ENCODE measurements around the gene AMZ1. TPM values are rescaled to one million over a fixed set of nuclear protein-coding genes. Genes with fewer than 3 reads are reported as not detected.

Gene AMZ1
- total and polyA plus RNA-seq, 7 donors = under 0.01 to 1.4 (median 0.28) TPM; not detected in 3

DNA sequence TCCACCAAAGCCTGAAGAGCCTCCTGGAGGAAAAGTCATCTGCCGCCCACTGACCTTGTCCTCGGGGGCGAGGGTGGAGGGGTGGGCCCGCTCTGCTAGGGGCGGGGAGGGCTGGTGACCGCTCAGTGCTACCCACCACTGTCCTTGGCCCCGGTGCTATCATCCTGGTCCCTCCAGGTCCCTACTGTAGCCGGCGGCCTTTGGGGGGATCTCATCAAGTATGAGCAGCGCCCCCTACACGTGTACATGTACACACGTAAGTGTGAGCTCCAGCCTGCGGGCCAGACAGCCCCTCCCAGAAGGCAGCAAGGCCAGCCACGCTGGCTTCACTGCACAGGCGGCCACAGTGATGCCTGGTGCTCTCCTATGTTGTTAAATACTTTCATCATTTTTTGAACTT lies 36.7 kb upstream of the AMZ1 start:
- DNase-seq = no peak
- Histone ChIP-seq H3K9me3 (no peaks in the 10 kb centered on the region), H3K4me3 (no peak overlapping the region), H3K27me3 (no peaks in the 10 kb centered on the region), H3K27ac (no peak overlapping the region), H3K4me1 (no peaks in the 10 kb centered on the region), H3K36me3 (peaks cover 0 to 37% (median 25%) of the 10 kb centered on the region in 4 donors)
- no peak for TF ChIP-seq EP300 (IDR thresholded peaks at IDR 0.05)
- no peak for TF ChIP-seq POLR2AphosphoS5 (IDR thresholded peaks at IDR 0.05)
- no peak for TF ChIP-seq CTCF (IDR thresholded peaks at IDR 0.05)
- TF ChIP-seq POLR2A (IDR thresholded peaks at IDR 0.05) = no peak
- intact Hi-C loops (cut with DNase I) = no loop called here
- 79 to 89% methylated on average over 15 of the region's 15 CpGs for WGBS, 2 donors

GRCh38 chr7:2651847-2652735 lies 35.9 kb upstream of the AMZ1 start:
- DNase-seq = no peak
- H3K27me3 ChIP-seq = no peaks in the 10 kb centered on the region
- WGBS, 2 donors = 90 to 93% methylated on average over 28 of the region's 28 CpGs
- no peak overlapping the region for H3K27ac ChIP-seq
- no peaks in the 10 kb centered on the region for H3K9me3 ChIP-seq
- no peaks in the 10 kb centered on the region for H3K4me1 ChIP-seq
- H3K4me3 ChIP-seq = no peak overlapping the region
- TF ChIP-seq POLR2A (IDR thresholded peaks at IDR 0.05) (no peak), POLR2AphosphoS5 (IDR thresholded peaks at IDR 0.05) (no peak), CTCF (IDR thresholded peaks at IDR 0.05) (no peak)
- intact Hi-C loops (cut with DNase I) = no loop called here
- H3K36me3 ChIP-seq = peaks cover 0 to 39% (median 26%) of the 10 kb centered on the region in 4 donors

DNA sequence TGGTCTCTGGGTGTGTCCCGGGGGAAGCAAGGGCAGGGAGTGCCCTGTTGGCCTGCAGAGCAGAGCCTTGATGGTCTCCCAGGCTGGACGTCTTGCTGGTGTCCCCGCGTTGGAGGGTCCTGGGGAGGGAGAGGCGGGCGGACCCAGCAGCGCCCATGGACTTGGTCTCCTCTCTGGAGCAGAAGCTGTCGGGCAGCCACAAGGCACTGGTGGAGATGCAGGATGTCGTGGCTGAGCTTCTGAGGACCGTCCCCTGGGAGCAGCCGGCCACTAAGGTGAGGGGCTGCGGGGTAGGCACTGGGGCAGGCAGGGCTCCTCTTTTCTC lies 35.3 kb upstream of the AMZ1 start:
- Histone ChIP-seq H3K27me3 (no peaks in the 10 kb centered on the region), H3K9me3 (no peaks in the 10 kb centered on the region), H3K4me1 (no peaks in the 10 kb centered on the region), H3K4me3 (no peak overlapping the region), H3K36me3 (peaks cover 3 to 36% (median 21%) of the 10 kb centered on the region in 4 donors), H3K27ac (no peak overlapping the region)
- 94 to 95% methylated on average over 12 of the region's 12 CpGs for WGBS, 2 donors
- TF ChIP-seq CTCF (IDR thresholded peaks at IDR 0.05) (no peak), POLR2A (IDR thresholded peaks at IDR 0.05) (no peak), POLR2AphosphoS5 (IDR thresholded peaks at IDR 0.05) (no peak), EP300 (IDR thresholded peaks at IDR 0.05) (no peak)
- no peak for DNase-seq
- intact Hi-C loops (cut with DNase I) = no loop called here

DNA sequence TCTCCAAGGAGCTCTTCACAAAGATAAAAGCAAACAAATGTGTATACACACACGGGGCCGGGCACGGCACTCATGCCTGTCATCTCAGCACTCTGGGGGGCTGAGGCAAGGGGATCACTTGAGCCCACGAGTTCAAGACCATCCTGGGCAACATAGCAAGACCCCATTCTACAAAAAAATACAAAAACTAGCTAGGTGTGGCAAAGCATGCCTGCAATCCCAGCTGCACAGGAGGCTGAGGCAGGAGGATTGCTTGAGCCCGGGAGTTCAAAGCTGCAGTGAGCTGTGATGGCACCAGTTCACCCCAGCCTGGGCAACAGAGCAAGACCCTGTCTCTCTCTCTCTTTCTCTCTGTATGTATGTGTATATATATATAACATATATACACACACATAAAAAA lies 33.9 kb upstream of the AMZ1 start:
- intact Hi-C loops (cut with DNase I) = no loop called here
- TF ChIP-seq POLR2A (IDR thresholded peaks at IDR 0.05) (no peak), CTCF (IDR thresholded peaks at IDR 0.05) (no peak), EP300 (IDR thresholded peaks at IDR 0.05) (no peak), POLR2AphosphoS5 (IDR thresholded peaks at IDR 0.05) (no peak)
- H3K36me3 ChIP-seq = peaks cover 4 to 37% (median 18%) of the 10 kb centered on the region in 4 donors
- H3K27ac ChIP-seq = no peak overlapping the region
- no peaks in the 10 kb centered on the region for H3K9me3 ChIP-seq
- no peaks in the 10 kb centered on the region for H3K27me3 ChIP-seq
- WGBS, 2 donors = 64 to 81% methylated on average over 5 of the region's 5 CpGs
- no peaks in the 10 kb centered on the region for H3K4me1 ChIP-seq
- no peak for DNase-seq
- no peak overlapping the region for H3K4me3 ChIP-seq

Measured in sigmoid colon (tissue), 7 donors.